GM21825 (cell line): ENCODE measurements around the gene RMC1.
"Not testable (repeated sequence)": the region's sequence is repeated elsewhere in the genome, so short reads cannot be mapped to it uniquely, and the experiment has no call there.

Source experiments
- ATAC-seq: cut with Tn5 transposase; IDR thresholded peaks from one replicate; pipeline ENCODE4 v1.9.1; 2021; ENCODE audit warnings: mild to moderate bottlenecking, moderate library complexity; ENCODE audit not compliant: unreplicated experiment

The RMC1 gene

GRCh38 chr18:23556145-23556780 lies 53.0 kb downstream of the RMC1 start:
- ATAC-seq, result no peak

GRCh38 chr18:23557511-23557910 lies 54.2 kb downstream of the RMC1 start:
- not testable (repeated sequence) for ATAC-seq

GRCh38 chr18:23560186-23560585 lies 56.9 kb downstream of the RMC1 start:
- ATAC-seq, result no peak

GRCh38 chr18:23563377-23564043 lies 60.2 kb downstream of the RMC1 start:
- no peak for ATAC-seq

- ATAC-seq, result no peak
Measured at GRCh38 chr18:23565916-23566547, 62.7 kb downstream of the RMC1 start.

GRCh38 chr18:23567671-23568070 lies 64.4 kb downstream of the RMC1 start:
- ATAC-seq, result no peak

GRCh38 chr18:23568281-23569138 lies 65.2 kb downstream of the RMC1 start:
- ATAC-seq, result no peak

GRCh38 chr18:23569299-23570063 lies 66.2 kb downstream of the RMC1 start:
- ATAC-seq, result no peak

GRCh38 chr18:23570912-23571504 lies 67.7 kb downstream of the RMC1 start:
- ATAC-seq, result no peak

- ATAC-seq, result no peak
Measured at GRCh38 chr18:23572012-23572411, 68.7 kb downstream of the RMC1 start.

- ATAC-seq, result no peak
Measured at GRCh38 chr18:23572570-23572969, 69.3 kb downstream of the RMC1 start.

GRCh38 chr18:23573020-23573419 lies 69.7 kb downstream of the RMC1 start:
- ATAC-seq, result no peak

GRCh38 chr18:23573626-23574431 lies 70.5 kb downstream of the RMC1 start:
- no peak for ATAC-seq

- ATAC-seq, result no peak
Measured at GRCh38 chr18:23574611-23575308, 71.4 kb downstream of the RMC1 start.

GRCh38 chr18:23575309-23575651 lies 72.0 kb downstream of the RMC1 start:
- ATAC-seq, result no peak

GRCh38 chr18:23577521-23577920 lies 74.2 kb downstream of the RMC1 start:
- ATAC-seq, result not testable (repeated sequence)

GRCh38 chr18:23578067-23578701 lies 74.9 kb downstream of the RMC1 start:
- ATAC-seq, result no peak

GRCh38 chr18:23578891-23579653 lies 75.8 kb downstream of the RMC1 start:
- ATAC-seq, result no peak
